GM19463 (cell line): ENCODE data around the gene PLOD1.
"Not testable (repeated sequence)": the region's sequence is repeated elsewhere in the genome, so short reads cannot be mapped to it uniquely, and the experiment has no call there.

Experiments
- ATAC-seq: cut with Tn5 transposase; IDR thresholded peaks from one replicate; pipeline ENCODE4 v1.9.1; 2021; ENCODE audit warnings: mild to moderate bottlenecking, moderate library complexity; ENCODE audit not compliant: unreplicated experiment

Gene PLOD1

DNA sequence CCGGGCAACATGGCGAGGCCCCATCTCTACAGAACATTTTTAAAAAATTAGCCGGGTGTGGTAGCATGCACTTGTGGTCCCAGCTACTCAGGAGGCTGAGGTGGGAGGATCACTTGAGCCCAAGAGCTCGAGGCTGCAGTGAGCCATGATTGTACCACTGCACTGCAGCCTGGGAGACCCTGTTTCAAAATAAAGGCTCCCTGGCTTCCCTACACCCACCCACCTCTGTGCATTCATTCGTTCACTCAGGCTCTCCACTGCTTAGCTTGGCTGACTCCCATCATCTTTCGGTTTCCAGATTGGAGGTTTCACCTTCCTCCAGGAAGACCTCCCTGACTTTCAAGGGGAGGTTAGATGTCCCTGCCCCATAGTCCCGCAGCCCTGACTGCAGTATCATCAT, 22.5 kb upstream of the PLOD1 start:
- no peak for ATAC-seq

DNA sequence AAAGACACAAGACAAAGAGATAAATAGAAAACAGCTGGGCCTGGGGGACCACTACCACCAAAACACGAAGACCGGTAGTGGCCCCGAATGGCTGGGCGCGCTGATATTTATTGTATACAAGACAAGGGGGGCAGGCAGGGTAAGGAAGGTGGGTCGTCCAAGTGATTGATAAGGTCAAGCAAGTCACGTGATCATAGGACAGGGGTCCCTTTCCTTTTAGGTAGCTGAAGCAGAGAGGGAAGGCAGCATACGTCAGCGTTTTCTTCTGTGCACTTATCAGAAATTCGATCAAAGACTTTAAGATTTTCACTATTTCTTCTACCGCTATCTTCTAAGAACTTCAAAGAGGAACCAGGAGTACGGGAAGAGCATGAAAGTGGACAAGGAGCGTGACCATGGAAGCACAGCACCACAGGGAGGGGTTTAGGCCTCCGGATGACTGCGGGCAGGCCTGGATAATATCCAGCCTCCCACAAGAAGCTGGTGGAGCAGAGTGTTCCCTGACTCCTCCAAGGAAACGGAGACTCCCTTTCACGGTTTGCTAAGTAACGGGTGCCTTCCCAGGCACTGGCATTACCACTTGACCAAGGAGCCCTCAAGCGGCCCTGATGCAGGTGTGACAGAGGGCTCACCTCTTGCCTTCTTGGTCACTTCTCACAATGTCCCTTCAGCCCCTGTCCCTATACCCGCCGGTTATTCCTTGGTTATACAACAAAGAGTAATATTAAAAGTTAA, 21.9 kb upstream of the PLOD1 start:
- ATAC-seq = not testable (repeated sequence)

DNA sequence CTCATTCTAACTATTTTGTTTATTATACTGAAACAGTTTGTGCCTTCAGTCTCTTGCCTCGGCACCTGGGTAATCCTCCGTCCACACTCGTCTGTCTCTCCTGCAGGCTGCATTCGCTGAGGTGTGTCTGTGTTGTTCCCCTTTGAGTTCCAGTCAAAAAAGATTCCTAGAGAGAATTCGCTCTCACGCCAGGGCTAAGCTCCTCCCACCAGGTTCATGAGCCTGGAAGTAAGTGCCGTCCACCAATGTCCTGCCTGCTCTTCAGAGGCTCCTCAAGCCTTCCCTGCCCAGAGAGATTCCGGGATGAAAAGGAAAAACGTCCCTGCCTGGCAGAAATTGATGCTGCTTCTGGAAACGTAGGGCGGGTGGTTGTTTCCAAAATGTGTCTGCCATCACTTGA, 21.2 kb upstream of the PLOD1 start:
- no peak for ATAC-seq

DNA sequence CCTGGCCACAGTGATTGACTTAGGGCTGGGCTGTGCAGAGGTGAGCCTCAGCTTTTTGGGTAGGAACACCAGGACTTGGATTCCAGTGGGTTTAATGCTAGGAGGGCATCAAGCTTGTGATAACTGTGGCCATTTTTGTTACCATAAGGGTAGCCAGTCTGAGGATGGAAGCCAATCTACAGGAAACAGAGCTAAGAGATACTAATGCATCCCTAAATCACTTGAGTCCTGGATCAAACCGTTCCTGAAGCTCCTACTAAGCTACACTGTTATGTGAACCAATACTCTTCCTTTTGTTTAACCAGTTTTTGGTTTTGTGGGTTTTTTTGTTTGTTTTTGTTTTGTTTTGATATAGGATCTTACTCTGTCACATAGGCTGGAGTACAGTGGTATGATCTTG, 20.5 kb upstream of the PLOD1 start:
- ATAC-seq = no peak

DNA sequence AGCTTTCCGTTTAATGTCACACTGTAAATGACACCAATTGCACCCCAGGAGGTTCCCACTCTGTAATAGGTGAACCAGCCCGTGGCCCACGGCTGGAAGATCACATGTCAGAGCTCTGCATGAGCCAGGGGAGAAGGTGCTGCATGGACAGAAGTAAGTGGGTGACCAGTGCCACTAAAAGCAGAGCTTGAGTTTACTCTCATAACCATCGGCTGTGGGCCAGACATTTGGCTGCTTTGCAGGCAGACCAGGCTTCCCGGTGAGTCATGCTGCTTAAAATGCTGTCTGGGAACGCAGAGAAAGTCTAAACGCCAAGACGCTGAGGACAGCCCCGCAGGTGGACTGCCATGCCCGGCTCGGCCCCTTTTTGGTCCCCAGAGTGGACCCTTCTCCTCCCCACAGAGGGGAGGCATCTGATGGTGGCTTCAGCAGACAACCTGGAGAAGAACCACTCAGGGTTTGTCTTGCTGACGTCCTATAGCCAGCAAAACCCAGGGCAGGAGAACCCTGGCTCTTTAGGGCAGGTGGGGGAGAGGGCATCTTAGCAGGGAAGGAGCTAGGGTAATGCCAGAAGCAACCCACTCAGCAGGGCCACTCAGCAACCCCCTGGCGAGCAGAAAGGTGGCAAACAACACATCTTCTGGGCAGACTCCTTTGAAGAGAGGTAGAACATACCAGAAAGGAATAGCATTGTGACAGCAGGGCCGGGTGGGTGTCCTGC, 15.6 kb upstream of the PLOD1 start:
- ATAC-seq = no peak

DNA sequence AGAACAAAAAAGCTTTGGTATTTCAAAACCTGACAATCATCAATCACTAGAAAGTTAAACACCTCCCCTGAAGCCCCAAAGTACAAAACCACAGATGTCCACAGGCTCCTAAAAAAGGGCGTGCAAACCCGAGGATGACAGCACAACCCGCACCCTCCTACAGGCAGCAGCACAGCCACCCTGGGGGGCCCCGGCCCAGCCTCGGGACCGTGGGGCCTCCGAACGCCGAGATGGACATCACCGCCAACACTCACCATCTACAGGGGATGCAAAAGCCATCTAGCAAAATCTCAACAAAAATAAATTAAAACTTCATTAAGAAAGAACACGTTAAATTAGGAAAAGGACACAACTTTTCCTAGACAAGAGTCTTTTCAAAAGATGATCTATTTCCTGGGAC, 14.9 kb upstream of the PLOD1 start:
- ATAC-seq = no peak

DNA sequence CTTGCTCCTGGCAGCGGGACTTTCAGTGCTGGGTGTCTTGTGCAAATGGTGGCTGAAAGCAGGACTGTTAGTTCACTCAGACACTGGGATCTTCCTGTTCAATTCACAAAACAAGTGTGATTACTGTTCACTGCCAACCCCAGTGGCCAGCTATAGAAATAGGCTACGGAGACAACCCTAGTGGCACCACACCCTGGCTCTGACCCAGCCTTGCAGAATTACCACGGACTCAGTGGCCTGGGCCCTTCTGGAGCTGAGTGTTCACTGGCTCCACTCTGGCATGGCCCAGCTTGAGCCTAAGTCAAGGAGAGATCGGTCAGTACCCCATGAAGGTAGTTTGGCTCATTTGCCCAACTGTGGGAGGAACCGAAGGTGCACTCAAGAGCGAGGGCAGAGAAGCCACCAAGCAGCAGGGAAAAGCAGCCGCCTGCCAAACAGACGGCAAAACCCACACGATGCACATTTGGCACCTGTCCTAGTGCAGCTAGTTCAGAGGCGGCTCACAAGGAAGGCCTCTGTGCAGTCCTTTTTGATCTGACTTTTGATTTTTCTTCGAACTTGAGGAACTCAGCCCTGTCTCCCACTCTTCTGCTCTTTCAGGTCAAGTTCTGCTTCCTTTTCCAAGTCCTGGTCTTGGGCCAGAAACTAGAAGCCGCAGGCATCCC, 14.1 kb upstream of the PLOD1 start:
- ATAC-seq = no peak

DNA sequence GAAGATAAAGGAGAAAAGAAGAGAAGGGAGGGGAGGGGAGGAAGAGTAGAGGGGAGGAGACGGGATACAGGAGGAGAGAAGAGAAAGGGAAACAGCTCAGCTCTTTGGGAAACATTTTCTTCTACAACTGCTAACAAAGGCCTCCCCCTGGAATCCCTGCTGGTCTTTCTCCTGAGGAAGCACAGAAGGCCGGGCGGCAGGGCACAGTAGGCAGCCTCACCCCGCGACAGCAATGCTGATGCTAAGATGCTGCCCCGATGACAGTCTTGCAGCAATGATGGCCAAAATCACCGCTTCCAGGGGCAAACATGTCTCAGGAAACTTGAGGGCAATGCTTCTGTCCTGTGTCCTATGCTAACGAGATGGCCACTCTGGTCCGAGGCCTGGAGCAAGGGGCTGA, 13.5 kb upstream of the PLOD1 start:
- ATAC-seq = no peak

DNA sequence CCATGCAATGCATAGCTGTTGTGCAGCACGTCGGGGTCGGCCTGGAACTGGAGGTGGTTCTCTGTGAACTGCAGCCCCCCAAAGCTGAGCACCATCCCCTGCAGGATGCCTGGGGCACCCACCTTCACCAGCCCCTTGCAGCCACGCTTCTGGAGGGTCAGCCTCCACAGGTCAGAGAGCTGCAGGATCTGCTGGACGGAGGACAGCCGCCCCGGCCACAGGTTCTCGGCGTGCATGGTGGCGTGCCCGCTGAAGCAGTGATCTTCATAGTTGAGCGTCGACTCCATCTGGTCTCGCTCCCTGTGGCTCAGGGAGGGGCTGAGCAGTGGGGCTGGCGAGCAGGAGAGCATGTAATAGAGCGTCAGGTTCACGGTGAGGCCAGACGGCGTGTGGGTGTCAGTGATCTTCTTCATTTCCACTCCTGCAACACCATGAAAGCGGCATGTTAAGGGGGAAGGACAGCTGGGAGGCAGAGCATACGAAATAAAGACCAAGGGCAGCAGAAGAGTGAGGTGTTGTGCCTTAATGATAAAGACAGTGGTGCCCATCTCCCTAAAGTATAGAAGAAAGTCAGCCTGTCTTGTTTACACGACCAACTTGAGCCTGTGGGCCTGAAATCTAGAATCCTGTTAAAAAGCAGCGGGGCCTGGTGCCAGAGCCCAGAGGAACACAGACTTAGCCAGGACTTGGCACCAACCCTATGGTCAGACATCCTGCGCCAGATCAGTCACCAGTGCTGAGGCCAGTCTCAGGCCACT, 11.3 kb upstream of the PLOD1 start:
- ATAC-seq = no peak

DNA sequence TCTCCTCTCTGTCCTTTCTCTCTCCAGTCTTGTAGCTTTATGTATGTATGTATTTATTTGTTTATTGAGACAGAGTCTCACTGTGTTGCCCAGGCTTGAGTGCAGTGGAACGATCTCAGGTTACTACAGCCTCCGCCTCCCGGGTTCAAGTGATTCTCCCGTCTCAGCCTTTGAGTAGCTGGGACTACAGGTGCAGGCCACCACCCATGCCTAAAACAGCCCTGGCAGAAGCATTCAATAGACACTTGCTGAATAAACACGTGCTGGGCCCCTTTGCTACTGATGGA, 10.7 kb upstream of the PLOD1 start:
- no peak for ATAC-seq

DNA sequence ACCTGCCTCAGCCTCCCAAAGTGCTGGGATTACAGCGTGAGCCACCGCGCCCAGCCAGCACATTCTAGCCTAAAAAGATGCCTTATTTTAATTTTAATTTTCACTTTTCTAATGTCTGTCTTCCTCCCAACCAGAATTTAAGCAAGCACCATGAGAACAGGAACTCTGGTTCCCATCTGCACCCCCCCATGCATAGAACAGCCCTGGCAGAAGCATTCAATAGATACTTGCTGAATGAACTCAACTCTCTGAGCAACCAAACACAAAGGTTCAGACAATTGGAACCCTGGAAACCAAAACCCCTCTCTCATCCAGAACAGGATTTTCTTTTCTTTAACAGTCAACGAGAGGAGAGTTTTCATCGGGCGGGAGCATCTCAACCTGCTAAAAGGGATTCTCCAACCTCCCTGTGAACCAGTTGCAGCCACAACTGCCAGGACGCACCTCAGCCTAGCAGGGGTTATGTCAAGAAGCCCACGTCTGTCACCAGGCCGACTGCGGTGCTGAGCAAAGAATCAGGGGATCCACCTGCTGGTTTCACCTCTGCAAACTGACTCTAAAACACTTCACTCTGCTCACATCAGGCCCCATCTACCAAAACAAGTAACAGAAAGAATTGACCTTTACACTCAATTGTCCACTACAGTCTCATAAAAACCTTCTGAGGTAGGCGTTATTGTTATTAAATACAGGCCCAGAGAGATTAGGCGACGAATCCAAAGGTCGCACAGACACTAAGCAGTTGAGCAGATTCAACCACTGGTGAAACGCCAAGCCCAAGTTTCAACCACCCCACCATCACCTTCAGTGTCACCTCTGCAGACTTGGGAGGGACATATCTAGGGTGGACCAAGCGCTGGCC, 10.0 kb upstream of the PLOD1 start:
- ATAC-seq = no peak

DNA sequence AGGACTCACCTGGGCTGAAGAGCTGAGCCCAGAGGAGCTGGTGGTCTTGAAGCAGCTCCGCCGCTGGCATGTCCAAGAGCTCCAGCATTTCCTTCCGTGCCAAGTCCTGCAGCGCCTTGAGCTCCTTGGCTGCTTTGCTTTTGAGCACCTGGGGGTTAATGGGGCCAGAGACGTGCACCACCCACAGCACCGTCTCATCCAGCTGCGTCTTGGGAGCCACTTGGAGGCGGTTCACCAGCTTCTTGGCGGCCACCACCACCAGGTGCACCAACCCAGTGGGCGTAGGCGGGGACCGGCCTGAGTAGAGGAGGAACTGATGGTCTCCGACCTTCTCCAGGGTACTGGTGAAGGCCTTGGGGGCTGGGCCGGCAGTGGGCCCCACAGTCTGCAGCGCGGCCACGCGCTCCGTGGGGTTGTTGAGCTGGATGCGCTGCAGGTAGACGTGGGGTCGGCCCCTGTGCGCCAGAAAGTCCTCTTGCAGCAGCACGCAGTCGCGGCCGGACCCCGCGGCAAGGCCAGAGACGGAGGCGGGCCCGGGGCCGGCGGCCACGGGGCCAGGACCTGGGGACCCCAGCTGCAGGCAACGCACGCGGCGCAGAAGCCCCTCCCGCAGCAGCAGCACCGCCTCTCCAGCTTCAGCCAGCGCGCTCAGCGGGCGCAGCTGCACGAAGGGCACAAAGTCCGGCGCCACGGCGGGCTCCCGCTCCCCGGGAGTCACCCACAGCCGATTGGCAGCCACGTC, 9.2 kb upstream of the PLOD1 start:
- ATAC-seq = peak; percentile 17

DNA sequence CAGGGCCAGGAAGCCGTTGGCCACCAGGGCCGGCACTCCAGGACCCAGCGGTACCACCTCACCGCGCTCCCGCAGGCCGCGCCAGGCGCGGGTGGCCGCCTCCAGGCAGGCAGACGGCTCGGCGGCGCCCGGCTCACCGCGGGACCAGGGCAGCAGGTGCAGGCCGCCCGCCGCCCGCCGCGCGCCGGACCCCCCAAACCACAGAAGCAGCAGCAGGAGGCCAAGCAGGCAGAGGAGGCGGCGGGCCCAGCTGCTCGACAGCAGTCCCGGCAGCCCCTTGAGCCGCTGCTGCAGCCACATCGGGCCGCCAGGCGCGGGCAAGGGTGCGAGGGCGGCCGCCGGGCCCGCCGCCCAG, 8.6 kb upstream of the PLOD1 start:
- ATAC-seq = peak; percentile 5

DNA sequence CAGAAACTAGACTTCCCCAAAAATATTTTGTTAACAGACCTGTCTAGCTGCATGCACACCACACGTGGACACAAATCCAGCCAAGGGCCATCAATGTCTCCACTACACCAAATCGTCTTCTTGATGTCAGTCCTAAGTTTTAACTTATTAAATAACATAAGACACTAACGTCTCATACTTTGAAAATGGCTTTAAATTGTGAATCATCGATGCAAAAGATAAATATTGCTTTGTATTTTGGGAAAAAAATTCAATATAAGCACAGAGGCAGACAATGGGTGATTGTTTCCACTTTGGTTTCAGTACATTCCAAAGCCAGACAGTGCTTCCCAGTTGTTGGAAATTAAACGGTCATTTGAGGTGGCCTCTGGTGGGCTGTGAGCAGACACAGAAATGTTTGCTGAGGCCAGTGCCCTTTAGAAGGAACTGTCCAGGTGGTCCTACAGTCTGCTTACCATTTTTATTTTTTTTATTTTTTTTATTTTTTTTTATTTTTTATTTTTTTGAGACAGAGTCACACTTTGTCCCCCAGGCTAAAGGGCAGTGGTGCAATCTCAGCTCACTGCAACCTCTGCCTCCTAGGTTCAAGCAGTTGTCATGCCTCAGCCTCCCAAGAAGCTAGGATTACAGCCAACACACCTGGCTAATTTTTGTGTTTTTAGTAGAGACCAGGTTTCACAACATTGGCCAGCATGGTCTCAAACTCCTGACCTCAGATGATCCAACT, 6.5 kb upstream of the PLOD1 start:
- no peak for ATAC-seq

DNA sequence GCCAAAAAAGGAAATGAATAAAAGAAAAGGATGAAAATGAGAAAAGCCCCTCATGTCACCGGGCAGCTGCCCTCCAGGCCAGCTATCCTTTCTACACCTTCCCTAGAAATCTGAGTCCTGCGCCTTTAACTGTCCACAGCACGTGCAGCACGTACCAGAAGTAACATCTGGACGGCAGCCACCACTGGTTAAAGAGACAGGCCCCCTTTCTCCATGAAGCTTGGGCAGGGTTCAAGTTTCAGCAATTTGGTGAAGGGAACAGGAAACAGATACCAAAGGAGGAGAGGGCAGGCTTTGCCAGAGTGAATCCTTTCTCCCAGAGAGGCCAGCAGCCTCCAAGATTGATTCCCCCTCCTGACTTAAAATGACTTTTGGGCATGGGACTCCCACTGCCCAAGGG, 4.7 kb upstream of the PLOD1 start:
- ATAC-seq = no peak

DNA sequence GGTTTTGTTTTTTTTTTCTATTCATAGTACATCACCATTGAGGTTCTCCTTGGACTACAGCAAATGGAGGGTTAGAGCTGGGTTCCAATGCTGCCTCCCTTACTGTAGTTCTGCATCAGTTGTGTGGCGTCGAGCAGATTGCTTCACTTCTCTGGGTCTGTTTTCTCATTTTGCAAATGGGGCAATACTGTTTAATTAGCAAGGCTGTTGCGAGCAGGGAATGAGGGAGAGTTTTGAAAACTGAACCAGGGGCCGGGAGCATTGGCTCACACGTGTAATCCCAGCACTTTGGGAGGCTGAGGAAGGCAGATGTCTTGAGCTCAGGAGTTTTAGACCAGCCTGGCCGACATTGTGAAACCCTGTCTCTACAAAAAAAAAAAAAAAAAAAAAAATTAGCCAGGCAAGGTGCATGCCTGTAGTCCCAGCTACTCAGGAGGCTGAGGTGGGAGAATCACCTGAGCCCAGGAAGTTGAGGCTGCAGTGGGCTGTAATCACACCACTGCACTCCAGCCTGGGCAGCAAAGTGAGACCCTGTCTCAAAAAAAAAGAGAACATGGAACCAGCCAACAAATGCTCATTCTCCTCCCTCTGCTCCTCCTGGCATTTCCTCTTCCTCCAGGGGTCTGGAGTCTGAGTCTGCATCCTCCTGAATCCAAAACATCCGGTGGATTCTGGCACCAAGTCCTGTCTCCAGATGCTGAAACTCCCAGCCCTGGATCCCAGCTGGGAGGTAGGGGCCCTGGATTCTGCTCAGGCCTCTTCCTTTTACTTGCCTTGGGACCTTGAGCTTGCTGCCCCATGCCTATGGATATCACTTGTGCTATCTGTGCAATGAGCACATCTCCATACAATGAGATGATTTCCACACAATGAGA, 3.7 kb upstream of the PLOD1 start:
- ATAC-seq = no peak

DNA sequence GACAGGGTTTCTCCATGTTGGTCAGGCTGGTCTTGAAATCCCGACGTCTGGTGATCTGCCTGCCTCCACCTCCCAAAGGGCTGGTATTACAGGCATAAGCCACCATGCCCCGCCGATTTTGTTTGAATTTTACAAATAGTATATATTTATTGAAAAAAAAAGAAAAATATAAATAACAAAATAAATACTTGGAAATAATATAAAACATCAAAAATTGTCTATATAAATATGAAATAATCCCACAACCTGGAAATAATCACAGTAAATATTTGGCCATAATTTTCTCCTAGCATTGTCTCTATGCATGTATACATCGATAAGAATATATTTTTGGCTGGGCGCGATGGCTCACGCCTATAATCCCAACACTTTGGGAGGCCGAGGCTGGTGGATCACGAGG, 2.7 kb upstream of the PLOD1 start:
- ATAC-seq = no peak

DNA sequence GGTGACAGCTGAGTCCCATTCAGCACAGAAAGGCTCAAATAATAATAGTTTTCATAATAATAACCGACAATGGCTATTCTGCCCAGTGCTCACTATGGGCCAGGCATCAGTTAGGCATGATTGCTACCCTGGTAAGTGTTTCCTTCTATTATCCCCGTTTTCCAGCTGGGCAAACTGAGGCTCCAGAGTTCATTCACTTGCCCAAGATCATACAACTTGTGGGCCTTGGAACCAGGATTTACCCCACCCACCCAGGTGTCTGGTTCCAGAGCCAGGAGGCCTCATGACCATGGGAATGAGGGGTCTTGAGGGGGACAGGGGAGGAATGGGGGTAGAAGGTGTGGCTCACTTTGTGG, 518 bp downstream of the PLOD1 start:
- ATAC-seq = no peak

DNA sequence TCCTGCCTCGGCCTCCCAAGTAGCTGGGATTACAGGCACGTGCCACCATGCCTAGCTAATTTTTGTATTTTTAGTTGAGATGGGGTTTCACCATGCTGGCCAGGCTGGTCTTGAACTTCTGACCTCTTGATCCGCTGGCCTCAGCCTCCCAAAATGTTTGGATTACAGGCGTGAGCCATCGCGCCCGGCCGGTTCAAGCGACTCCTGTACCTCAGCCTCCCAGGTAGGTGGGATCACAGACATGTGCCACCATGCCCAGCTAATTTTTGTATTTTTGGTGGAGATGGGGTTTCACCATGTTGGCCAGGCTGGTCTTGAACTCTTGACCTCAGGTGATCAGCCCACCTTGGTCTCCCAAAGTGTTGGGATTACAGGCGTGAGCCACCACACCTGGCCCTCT, 1.2 kb downstream of the PLOD1 start:
- ATAC-seq = not testable (repeated sequence)
